ENCODE results near the gene LRP1.

The LRP1 gene

GRCh38 chr12:57094208-57095160 is 33.8 kb upstream of the LRP1 start:
- DNase-seq (ENCODE audit: low spot score): no peak

DNA sequence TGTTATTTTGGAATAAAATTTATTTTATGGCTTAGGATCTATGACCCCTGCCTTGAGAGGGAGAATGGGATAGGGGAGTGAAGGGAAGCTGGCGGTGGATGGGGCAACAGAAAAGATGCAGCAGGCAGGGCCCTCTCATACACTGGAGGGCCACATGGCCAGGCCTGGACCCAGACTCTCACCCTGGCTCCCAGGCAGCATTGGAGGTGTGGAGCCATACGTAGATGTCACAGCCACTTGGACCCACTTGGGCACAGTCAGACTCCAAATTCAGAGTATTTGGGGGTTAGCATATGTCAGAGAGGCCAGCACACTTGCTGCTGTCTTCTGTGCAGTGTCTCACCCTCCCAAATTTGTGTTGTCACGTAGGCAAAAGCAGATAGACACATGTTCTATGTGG is 32.8 kb upstream of the LRP1 start:
- no peak for DNase-seq (ENCODE audit: low spot score)

- DNase-seq (ENCODE audit: low spot score): no peak
These were observed 32.1 kb upstream of the LRP1 start for GRCh38 chr12:57096099-57096572.

DNA sequence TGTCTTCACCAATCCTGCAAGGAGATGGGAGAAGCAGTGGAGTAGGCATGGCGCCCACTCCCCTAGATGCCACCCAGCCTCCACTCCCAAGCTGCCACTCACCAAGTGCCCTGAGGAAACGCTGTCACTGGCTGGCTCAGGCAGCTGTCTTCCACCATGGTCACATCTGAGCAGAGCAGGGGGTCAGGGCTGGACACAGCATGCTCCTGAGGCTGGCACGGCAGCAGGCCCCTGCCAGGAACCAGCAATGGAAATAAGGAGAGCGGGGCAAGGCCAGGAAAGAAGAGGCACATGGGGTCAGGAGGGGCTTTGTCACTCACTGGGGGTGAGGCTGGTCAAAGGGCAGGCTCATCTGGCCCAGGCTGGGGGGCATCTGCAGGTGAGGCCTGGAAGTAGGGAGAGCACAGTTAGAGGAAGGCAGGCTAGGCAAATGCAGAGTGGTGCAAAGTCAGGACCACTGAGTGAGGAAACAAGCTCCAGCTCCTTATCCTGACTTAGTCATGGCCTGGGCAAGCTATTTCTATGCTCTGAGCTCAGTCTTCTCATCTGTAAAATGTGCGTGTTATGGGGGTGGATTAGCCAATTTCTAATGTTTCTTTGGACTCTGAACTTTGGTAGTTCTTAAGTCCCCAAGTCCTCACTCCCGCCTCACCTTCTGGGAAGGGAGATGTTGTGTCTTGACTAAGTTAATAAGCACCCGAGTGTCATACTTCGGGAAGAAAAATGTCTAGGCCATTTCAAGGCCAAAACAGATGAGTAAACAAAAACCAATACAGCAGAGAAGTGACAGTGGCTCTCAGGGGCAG is 31.3 kb upstream of the LRP1 start:
- DNase-seq (ENCODE audit: low spot score): no peak

GRCh38 chr12:57097554-57097835 is 30.8 kb upstream of the LRP1 start:
- DNase-seq (ENCODE audit: low spot score): no peak

DNA sequence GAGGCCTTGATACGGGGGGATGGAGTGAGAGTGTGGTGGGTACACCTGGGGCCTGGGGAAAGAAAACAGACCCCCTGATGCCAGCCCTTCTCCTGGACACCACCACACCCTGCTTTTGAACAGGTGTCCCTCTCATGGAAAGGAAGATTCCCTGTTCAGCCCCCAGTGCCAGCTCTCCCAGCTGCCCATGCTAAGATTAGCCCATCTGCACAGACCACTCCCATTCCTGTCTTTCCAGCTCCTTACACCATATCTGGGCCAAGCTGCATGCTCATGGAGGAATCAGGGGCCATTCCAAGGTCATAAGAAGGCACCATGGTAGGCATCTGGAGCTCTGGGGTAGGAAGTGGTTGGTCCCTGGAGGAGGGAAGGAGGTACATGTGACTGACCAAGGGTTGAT is 29.7 kb upstream of the LRP1 start:
- DNase-seq (ENCODE audit: low spot score): no peak

GRCh38 chr12:57099047-57099714 is 29.1 kb upstream of the LRP1 start:
- DNase-seq (ENCODE audit: low spot score): no peak

- no peak for DNase-seq (ENCODE audit: low spot score)
These were observed 28.5 kb upstream of the LRP1 start for GRCh38 chr12:57099766-57100165.

DNA sequence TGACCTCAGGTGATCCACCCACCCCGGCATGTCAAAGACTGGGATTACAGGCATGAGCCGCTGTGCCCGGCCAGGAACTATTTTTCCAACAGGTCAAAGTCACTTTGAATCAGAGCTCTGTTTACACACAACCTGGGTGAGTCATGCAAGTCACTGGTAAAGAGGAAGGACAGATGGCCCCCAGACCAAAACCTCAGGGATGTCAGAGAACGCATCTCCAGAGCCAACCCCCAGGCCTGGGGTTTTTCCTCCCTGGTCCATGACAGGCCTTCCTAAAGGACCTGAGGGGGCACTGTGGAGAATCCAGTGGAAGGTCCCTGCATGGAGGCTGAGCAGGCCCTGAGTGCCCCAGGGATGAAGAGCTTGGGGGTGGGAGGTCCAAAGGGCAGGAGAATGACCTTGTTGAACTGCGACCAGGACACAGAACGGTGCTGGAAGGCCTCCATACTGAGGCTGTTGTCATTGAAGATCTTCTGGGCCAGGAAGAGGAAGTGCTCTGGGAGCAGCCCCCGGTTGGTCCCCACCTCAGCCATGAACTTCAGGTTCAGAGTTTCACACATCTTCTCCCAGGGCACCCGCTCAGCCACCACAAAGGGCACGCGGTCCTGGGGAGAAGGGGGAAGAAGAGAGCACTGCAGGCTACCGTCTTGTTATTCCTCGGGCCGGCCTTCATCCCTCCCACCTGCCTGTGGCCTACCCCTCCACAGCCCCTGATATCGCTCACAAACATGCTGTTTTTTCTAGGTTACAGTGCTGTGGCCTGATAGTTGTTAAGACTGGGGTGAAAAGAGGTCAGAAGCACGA is 26.2 kb upstream of the LRP1 start:
- no peak for DNase-seq (ENCODE audit: low spot score)

DNA sequence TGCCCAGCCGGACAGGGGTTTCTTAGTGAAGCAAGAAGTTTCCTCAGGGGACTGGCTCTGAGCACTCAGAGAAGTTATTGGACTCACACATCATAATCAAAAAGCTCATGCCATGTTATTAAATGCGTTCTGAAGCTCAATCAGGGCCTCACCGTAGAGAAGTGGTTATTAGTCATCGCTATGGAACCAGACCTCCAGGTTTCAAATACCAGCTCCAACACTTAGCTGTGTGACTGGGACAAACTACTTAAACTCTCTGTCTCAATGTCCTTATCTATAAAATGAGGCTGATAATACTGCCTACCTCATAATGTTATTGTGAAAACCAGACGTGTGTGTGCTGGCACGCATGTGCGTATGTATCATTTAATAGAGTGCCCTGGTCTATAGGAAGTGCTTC is 24.4 kb upstream of the LRP1 start:
- DNase-seq (ENCODE audit: low spot score): no peak

DNA sequence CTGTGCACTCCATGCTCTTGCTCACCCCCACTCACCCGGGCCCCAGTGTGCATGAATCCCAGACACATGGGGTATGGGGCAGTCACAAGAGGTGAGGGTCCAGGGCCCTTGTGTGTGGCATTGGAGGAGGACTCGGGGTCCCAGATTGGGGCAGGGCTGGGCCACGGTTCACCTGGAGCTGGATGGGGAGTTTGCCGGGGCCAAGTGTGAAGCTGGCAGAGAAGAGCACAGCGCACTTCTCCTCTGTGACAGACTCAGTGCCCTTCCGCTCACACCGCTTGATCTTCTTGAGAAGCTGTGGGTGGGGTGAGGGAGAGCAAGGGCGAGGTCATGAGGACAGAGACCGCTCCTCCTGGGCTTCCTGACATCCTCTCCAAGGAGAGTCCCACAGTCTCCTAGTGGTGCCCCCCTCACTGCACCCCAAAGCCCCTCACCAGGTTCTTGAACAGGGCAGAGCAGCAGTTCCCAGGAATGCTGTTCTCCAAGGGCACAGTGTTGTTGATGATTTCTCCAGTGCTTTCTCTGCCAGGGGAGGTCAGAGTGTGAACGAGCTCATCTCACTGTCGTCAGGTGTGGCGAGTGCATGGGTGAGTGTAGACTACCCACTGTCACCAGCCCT is 23.9 kb upstream of the LRP1 start:
- DNase-seq (ENCODE audit: low spot score): no peak

DNA sequence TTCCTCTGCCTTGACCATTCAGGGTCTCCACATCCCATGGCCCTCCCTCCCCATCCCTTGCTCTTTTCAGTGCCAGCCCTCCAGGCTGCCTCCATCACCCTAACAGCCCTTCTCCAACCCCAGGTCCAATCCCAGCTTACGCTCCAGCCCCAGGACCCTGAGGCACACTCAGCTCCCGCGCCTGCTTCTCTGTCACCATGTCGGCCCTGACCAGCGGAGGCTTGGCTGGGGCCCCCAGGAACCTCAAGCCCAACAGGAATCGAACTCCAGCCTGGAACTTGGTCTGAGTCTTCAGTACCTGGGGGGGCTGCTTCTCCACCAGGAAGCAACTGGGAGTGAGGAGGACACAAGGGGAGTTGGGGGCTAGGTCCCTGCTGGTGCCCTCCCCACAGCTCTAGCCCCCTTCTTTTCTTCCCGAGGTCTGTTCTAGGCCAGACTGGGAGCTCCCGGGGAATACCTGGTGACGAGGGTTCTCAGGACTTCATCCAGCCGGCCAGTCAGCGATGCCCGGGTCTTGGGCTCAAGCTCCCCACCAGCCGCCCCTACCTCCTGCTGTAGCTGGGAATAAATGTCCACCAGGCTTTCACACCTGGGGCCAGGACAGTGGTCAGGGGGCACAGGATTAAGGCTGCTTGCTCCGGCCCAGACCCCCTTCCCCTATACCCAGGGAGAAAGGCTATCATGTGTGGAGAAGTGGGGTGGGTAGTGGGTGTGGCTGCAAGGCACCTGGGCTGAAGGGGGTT is 23.1 kb upstream of the LRP1 start:
- DNase-seq (ENCODE audit: low spot score): no peak

DNA sequence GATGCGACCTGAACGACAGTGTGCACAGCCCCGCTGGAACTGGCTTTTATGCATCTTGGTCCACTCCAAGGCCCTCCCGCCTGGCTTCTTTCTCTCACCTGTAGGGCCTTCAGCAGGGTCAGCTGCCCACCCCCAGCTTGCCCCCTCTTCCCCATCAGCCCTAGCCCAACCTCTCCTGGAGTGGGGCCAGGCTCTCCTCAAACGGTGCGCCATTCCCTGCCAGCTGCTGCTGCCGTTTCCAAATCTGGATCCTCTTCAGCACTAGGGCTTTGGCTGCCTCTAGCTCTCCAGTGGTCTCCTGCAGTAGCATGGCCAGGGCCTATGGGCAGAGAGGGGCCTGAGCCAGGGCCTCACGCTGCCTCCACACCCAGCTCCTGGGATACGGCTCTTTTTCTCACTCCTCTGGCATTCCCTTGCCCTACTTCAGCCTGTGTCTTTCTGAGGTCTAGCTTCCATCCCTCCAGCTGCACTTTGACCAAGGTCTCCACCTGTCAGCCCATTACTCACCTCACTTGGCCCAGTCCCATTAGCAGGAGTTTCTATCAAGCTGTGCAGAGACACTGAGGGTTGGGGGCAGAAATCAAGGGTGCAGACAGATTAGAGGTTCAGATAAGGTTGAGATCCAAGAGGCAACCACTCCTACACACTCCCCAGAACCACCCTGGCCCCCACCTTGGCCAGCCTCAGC is 22.1 kb upstream of the LRP1 start:
- no peak for DNase-seq (ENCODE audit: low spot score)

- DNase-seq (ENCODE audit: low spot score): no peak
These were observed 20.7 kb upstream of the LRP1 start for GRCh38 chr12:57107456-57108155.

- DNase-seq (ENCODE audit: low spot score): no peak
These were observed 18.8 kb upstream of the LRP1 start for GRCh38 chr12:57109207-57110103.

- no peak for DNase-seq (ENCODE audit: low spot score)
These were observed 17.9 kb upstream of the LRP1 start for GRCh38 chr12:57110104-57111030.

DNA sequence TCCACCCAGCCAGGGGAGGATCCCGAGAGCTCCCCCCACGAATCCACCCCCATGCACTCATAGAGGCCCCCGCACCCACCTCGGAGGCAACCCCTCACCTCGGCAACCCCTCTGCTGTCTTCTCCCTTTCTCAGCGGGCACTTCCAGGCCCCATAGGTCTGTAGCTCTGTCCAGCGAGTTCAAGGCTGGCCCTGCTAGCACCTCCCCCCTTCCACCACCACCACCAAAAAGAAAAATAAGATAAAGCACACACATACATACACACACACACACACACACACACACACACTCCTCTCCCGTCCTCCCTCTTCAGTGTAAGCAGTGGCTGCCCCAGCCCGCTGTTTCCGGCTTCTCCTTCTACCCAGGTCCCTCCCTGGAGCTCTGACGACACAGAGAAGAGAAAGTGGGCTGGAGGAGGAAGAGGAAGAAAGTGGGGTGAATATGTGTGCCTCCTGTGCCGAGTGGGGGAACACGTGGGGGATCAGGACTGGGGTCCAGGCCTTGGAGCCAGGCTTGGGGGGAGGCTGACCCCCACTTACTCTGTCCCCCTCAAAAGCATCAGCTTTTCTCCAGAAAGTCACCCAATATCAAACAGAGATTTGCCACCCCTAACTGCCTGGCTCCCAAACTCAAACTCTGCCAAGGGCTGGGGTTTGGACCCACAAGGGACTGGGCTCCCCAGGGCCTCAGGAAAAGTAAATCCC is 17.1 kb upstream of the LRP1 start, which contains the start of gene STAT6:
Gene STAT6 (minus strand): TSS at position 332 of the 704 bp plus-strand sequence. CDS start 3,084 bp downstream, outside the sequence.
- DNase-seq (ENCODE audit: low spot score): peak; percentile 69

All from globus pallidus (tissue), 1 donor.